ENCODE data around the gene DENND10.
"Not testable (repeated sequence)": the region's sequence is repeated elsewhere in the genome, so short reads cannot be mapped to it uniquely, and the experiment has no call there.

Gene DENND10

GRCh38 chr10:119167041-119167440, 63.1 kb downstream of the DENND10 start:
- no peak for DNase-seq (ENCODE audit: low spot score)

- DNase-seq (ENCODE audit: low spot score): no peak
Observed at GRCh38 chr10:119174109-119174508, 70.2 kb downstream of the DENND10 start.

- no peak for DNase-seq (ENCODE audit: low spot score)
Observed at GRCh38 chr10:119176166-119176565, 72.3 kb downstream of the DENND10 start.

- no peak for DNase-seq (ENCODE audit: low spot score)
Observed at GRCh38 chr10:119177708-119178371, 73.9 kb downstream of the DENND10 start.

- peak; percentile 96 for DNase-seq (ENCODE audit: low spot score)
Observed at GRCh38 chr10:119178372-119179119, 74.6 kb downstream of the DENND10 start, which contains the start of gene PRDX3. TSS of gene PRDX3 (minus strand) at chr10:119178812. CDS start at chr10:119178790, 22 bp downstream.

GRCh38 chr10:119180850-119181400, 77.0 kb downstream of the DENND10 start:
- DNase-seq (ENCODE audit: low spot score): not testable (repeated sequence)

GRCh38 chr10:119183664-119184412, 79.9 kb downstream of the DENND10 start:
- DNase-seq (ENCODE audit: low spot score): no peak
